Stimulated activated CD8-positive, alpha-beta memory T cell treated with anti-CD3 and anti-CD28 coated beads, Interleukin-12 subunit alpha, Interleukin-12 subunit beta, amount 100 ng/mL, for 1 hour (primary cell): ENCODE results near the gene ROBO1.
"Not testable (repeated sequence)": the region's sequence is repeated elsewhere in the genome, so short reads cannot be mapped to it uniquely, and the experiment has no call there.

Experiments used
- DNase-seq: peaks from one replicate; pipeline ENCODE4 v3.0.0-alpha.2; 2020; ENCODE audit warnings: low read depth

Gene ROBO1

GRCh38 chr3:78794431-78794830, 973.4 kb downstream of the ROBO1 start:
- no peak for DNase-seq

GRCh38 chr3:78792733-78793132, 975.1 kb downstream of the ROBO1 start:
- no peak for DNase-seq

- no peak for DNase-seq
Measured at GRCh38 chr3:78792212-78792611, 975.6 kb downstream of the ROBO1 start.

GRCh38 chr3:78791753-78792152, 976.0 kb downstream of the ROBO1 start:
- DNase-seq: no peak

GRCh38 chr3:78788839-78789238, 979.0 kb downstream of the ROBO1 start:
- no peak for DNase-seq

GRCh38 chr3:78785004-78785403, 982.8 kb downstream of the ROBO1 start:
- no peak for DNase-seq

GRCh38 chr3:78781351-78781750, 986.4 kb downstream of the ROBO1 start:
- DNase-seq: no peak

- DNase-seq: no peak
Measured at GRCh38 chr3:78765671-78766485, 1001.9 kb downstream of the ROBO1 start.

GRCh38 chr3:78764634-78765033, 1003.2 kb downstream of the ROBO1 start:
- DNase-seq: no peak

- DNase-seq: no peak
Measured at GRCh38 chr3:78762121-78762520, 1005.7 kb downstream of the ROBO1 start.

- DNase-seq: no peak
Measured at GRCh38 chr3:78761126-78761525, 1006.7 kb downstream of the ROBO1 start.

GRCh38 chr3:78757731-78758130, 1010.1 kb downstream of the ROBO1 start:
- no peak for DNase-seq

- DNase-seq: no peak
Measured at GRCh38 chr3:78754066-78754743, 1013.6 kb downstream of the ROBO1 start.

GRCh38 chr3:78751266-78751665, 1016.5 kb downstream of the ROBO1 start:
- DNase-seq: no peak

GRCh38 chr3:78750291-78750690, 1017.5 kb downstream of the ROBO1 start:
- DNase-seq: not testable (repeated sequence)

- no peak for DNase-seq
Measured at GRCh38 chr3:78749056-78749455, 1018.7 kb downstream of the ROBO1 start.

- DNase-seq: no peak
Measured at GRCh38 chr3:78745847-78746246, 1022.0 kb downstream of the ROBO1 start.

GRCh38 chr3:78742491-78742890, 1025.3 kb downstream of the ROBO1 start:
- no peak for DNase-seq

GRCh38 chr3:78742041-78742440, 1025.8 kb downstream of the ROBO1 start:
- DNase-seq: no peak

GRCh38 chr3:78741066-78741645, 1026.6 kb downstream of the ROBO1 start:
- no peak for DNase-seq

- no peak for DNase-seq
Measured at GRCh38 chr3:78738833-78739232, 1029.0 kb downstream of the ROBO1 start.

- DNase-seq: no peak
Measured at GRCh38 chr3:78737988-78738387, 1029.8 kb downstream of the ROBO1 start.

GRCh38 chr3:78736863-78737262, 1030.9 kb downstream of the ROBO1 start:
- no peak for DNase-seq
